ENCODE measurements around the gene CA12.
"Not testable (repeated sequence)": the region's sequence is repeated elsewhere in the genome, so short reads cannot be mapped to it uniquely, and the experiment has no call there.

The CA12 gene

GRCh38 chr15:63381301-63382204 is at the start of gene CA12:
TSS of gene CA12 (minus strand) at chr15:63381846. CDS start at chr15:63381720, 126 bp downstream.
- DNase-seq (ENCODE audit: low read depth in 2 of 2): no peak

GRCh38 chr15:63430766-63431451 is 49.3 kb upstream of the CA12 start:
- DNase-seq (ENCODE audit: low read depth in 2 of 2): no peak

GRCh38 chr15:63426552-63426951 is 44.9 kb upstream of the CA12 start:
- DNase-seq (ENCODE audit: low read depth in 2 of 2): no peak

GRCh38 chr15:63425426-63425985 is 43.9 kb upstream of the CA12 start:
- DNase-seq (ENCODE audit: low read depth in 2 of 2): no peak

GRCh38 chr15:63422891-63423590 is 41.4 kb upstream of the CA12 start:
- no peak for DNase-seq (ENCODE audit: low read depth in 2 of 2)

- DNase-seq (ENCODE audit: low read depth in 2 of 2): no peak
These were observed 39.8 kb upstream of the CA12 start for GRCh38 chr15:63421433-63421832.

- no peak for DNase-seq (ENCODE audit: low read depth in 2 of 2)
These were observed 38.7 kb upstream of the CA12 start for GRCh38 chr15:63420333-63420747.

GRCh38 chr15:63418811-63419210 is 37.2 kb upstream of the CA12 start:
- DNase-seq (ENCODE audit: low read depth in 2 of 2): no peak

GRCh38 chr15:63417721-63418120 is 36.1 kb upstream of the CA12 start:
- no peak for DNase-seq (ENCODE audit: low read depth in 2 of 2)

- DNase-seq (ENCODE audit: low read depth in 2 of 2): not testable (repeated sequence)
These were observed 35.6 kb upstream of the CA12 start for GRCh38 chr15:63417274-63417673.

GRCh38 chr15:63414474-63415120 is 33.0 kb upstream of the CA12 start:
- DNase-seq (ENCODE audit: low read depth in 2 of 2): no peak

GRCh38 chr15:63412551-63412950 is 30.9 kb upstream of the CA12 start:
- DNase-seq (ENCODE audit: low read depth in 2 of 2): no peak

- DNase-seq (ENCODE audit: low read depth in 2 of 2): no peak
These were observed 30.2 kb upstream of the CA12 start for GRCh38 chr15:63411866-63412265.

- no peak for DNase-seq (ENCODE audit: low read depth in 2 of 2)
These were observed 27.5 kb upstream of the CA12 start for GRCh38 chr15:63409179-63409578.

- no peak for DNase-seq (ENCODE audit: low read depth in 2 of 2)
These were observed 26.9 kb upstream of the CA12 start for GRCh38 chr15:63408524-63408923.

GRCh38 chr15:63407612-63408011 is 26.0 kb upstream of the CA12 start:
- no peak for DNase-seq (ENCODE audit: low read depth in 2 of 2)

GRCh38 chr15:63405683-63406390 is 24.2 kb upstream of the CA12 start:
- no peak for DNase-seq (ENCODE audit: low read depth in 2 of 2)

- DNase-seq (ENCODE audit: low read depth in 2 of 2): no peak
These were observed 23.5 kb upstream of the CA12 start for GRCh38 chr15:63405159-63405558.

- no peak for DNase-seq (ENCODE audit: low read depth in 2 of 2)
These were observed 21.8 kb upstream of the CA12 start for GRCh38 chr15:63403254-63403945.

All from stimulated activated CD4-positive, alpha-beta T cell treated with anti-CD3 and anti-CD28 coated beads, Interleukin-15, amount 100 ng/mL, for 48 hours (primary cell).